HG03520 (cell line): ENCODE measurements around the gene P2RY2.

Experiments
- ATAC-seq: cut with Tn5 transposase; IDR thresholded peaks from one replicate; pipeline ENCODE4 v1.9.1; 2021; ENCODE audit warnings: mild to moderate bottlenecking, moderate library complexity; ENCODE audit not compliant: unreplicated experiment

The P2RY2 gene

DNA sequence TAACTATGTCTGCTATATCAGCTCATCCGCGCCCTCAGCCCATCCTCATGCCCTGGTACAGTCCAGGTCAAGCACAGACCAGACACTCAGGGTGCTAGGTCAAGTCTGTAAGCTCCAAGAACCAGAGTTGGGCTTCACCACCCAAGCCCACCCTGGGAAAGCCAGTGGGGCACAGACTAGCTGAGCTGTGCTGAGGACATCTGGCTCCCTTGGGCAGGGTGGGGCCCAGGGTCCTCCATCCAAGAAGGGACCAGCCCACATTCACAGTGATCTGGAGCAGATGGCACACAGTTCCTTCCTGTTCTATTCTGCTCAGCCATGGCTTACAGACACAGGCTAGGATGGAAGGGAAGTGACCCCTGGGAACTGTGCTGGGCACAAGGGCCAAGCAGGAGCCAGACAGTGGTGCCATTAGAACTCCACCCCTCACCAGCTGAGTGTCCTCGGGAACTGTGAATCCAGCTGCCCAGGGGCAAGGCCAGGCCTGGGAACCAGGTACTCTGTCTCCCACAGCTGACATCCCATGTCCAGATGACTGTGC, 63.2 kb downstream of the P2RY2 start:
- ATAC-seq, result no peak

DNA sequence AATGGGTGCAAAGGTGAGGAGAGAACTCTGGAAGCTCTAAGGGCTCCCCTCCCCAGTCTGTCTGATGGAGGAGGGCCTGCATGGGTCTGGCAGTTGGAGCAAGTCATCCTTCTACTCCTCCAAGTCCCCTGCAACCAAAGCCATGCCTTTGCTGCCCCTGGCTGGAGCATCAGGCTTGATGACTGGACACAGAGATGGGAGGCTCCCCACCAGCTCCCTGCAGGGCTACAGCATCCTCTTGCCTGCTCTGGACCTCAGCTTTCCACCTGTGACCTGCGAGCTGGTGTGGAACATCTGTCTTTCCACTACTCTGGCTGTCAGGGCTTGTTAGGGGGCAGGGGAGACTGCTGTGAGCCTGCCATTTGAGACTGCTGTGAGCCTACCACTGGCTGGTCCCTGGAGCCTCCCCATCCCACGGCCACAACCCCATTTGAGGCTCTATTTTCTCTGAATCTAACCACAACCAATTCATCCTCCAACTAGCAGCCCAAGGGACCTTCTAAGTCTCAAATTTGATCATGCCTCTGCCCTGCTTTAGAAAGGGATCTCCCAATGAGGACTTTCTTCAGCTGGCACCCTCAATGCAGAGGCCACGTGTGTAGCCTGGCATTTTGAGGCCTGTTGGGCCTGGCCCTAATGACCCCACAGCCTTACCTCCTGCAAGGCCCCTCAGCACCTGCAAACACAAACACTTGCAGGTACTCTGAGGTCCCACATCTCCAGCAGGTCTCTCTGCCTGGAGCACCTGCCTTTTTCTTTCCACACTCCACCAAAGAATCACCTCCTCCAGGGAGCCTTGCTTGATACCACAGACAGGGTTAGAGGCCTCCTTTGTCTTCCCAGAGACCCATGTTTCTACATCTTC, 63.9 kb downstream of the P2RY2 start:
- ATAC-seq, result no peak

DNA sequence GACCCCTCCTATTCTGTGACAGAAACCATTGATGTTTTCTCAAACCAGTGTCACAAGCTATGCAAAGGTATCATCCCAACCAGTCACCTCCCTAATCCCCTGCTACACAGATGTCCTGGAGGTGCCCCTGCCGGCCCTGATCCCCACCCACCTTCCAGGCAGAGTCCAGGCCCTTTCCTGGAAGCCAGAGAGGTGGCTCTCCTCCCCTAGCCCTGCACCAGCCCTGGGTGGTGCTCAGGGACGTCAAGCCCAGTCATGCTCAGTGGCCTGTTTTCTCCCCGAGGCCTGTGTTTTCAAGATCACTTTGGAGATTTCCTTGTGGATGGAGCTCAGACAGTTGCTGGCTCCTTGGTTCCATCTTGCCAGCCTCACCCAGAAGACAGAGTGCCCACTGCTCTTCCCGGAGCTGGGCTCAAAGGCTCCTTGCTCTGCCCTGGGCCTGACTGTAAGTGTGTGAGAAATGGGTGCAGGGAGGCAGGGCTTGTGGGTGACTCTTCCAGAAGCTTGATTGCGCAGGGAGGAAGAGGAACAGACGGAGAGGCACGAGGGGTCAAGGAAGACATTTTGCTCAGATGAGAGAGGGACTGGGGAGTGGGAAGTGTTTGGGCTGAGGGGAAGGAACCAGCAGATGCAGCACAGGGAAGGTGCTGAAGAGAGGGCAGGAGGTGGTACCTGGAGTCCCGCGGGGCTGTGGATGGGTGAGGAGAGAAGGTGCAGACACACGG, 65.4 kb downstream of the P2RY2 start:
- no peak for ATAC-seq

DNA sequence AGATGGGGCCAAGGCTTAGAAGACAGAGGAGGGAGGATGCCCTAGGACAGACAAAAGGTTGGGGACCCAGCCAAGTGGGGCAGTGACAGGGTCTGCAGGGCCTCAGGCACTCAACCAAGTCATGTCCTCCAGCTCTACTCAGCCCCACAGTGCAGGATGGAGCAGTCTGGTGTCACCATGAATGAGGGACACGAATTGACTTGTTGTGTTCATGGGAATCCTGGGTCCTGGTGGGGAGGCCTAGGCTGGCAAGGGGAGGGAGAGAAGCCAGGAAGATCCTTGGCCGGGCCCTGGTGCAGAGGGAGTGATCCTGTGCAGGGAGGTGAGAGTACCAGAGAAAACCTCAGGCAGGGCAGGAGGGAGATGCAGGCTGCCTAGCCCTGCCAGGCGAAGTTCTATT, 66.0 kb downstream of the P2RY2 start:
- no peak for ATAC-seq

DNA sequence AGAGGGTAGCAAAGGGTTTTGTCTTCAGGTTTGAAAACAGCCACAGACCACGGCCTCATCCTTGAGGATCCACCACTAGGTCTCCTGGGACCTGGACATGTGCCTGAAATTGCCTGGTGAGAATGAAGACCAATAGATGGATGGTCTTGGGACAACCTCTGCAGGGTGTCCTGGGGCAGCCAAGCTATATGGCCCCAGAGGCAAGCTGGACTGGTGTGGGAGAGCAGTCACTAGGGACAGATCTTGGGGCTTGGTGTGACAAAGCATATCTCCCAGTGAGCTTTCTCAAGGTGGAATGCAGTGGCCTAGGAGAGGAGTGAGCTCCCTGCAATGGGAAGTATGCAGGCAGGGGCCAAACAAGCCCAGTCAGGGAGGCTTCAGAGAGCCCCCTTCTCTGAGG, 67.6 kb downstream of the P2RY2 start:
- ATAC-seq, result no peak
